H1 (cell line): ENCODE data around the gene CDK5RAP3. TPM values are rescaled to one million over a fixed set of nuclear protein-coding genes. Genes with fewer than 3 reads are reported as not detected.

Experiments used
- ASH2L ChIP-seq: fragments of 200-600, 300-600 bp; sonication (generic); IDR thresholded peaks from one replicate; pipeline ENCODE4 v1.7.1; 2017; ENCODE audit warnings: low read length
- CHD1 ChIP-seq: IDR thresholded peaks from 2 replicates; pipeline ENCODE4 v1.6.1; 2012; ENCODE audit warnings: low read depth, low read length, improper control_type of control experiment
- CHD2 ChIP-seq: IDR thresholded peaks from 2 replicates; pipeline ENCODE4 v1.6.1; 2012; ENCODE audit warnings: low read length, improper control_type of control experiment
- EGR1 ChIP-seq: IDR thresholded peaks from 2 replicates; pipeline ENCODE4 v1.6.1; 2011; ENCODE audit warnings: low read depth, low read length, borderline replicate concordance
- FOSL1 ChIP-seq: IDR thresholded peaks from 2 replicates; pipeline ENCODE4 v1.6.1; 2011; ENCODE audit warnings: mild to moderate bottlenecking, low read depth, low read length, moderate library complexity; ENCODE audit not compliant: insufficient read depth
- HDAC2 ChIP-seq, 2 experiments: fragments of 300-600 bp in 1 of 2; sonication (generic) in 1 of 2; IDR thresholded peaks; 2 replicates each; pipeline ENCODE4 v1.6.1; 2011 to 2012; ENCODE audit warnings: low read depth in 2 of 2, low read length in 2 of 2, mild to moderate bottlenecking in 2 of 2, moderate library complexity in 2 of 2, borderline replicate concordance in 1 of 2, inconsistent platforms in 1 of 2
- SP4 ChIP-seq: IDR thresholded peaks from 2 replicates; pipeline ENCODE4 v1.6.1; 2012; ENCODE audit warnings: low read length, inconsistent platforms
- SRF ChIP-seq: IDR thresholded peaks from 2 replicates; pipeline ENCODE4 v1.6.1; 2011; ENCODE audit warnings: mild to moderate bottlenecking, low read depth, low read length, moderate library complexity
- TAF7 ChIP-seq: optimal IDR thresholded peaks from 2 replicates; pipeline ENCODE3; 2011; ENCODE audit warnings: low read depth, mild to moderate bottlenecking, inconsistent platforms, low read length, moderate library complexity, borderline replicate concordance
- TCF12 ChIP-seq: IDR thresholded peaks from 2 replicates; pipeline ENCODE4 v1.6.1; 2011; ENCODE audit warnings: low read depth, mild to moderate bottlenecking, low read length
- ZNF274 ChIP-seq: IDR thresholded peaks from 2 replicates; pipeline ENCODE4 v1.7.0; 2012; ENCODE audit warnings: low read length, borderline replicate concordance; ENCODE audit errors: extremely low read depth
- polyA plus RNA-seq, 7 experiments: library from polyadenylated mRNA; depleted of rRNA in 3 of 7; stranded (reverse) in 5 of 7; unstranded in 2 of 7; fragments of >200 nt in 5 of 7; fragments of 200-250 nt in 2 of 7; gene quantifications; 1 replicate in 5 of 7; 2 replicates in 1 of 7; 4 replicates in 1 of 7; pipeline versions ENCODE4 v1.2.1 to v1.2.3, GENCODE V29; 2011 to 2013; ENCODE audit warnings: missing spikeins in 2 of 7, mixed read lengths in 2 of 7
- total RNA-seq: library from RNA; stranded (reverse); fragmentation: NEBNext Ultra II Directional; extraction: Animal tissue kit (Norgen Biotek cat#: 25700); gene quantifications from 2 replicates; pipeline ENCODE4 v1.2.1, GENCODE V29; 2021
- TF ChIP-seq, protein P1 (sequence below): IDR thresholded peaks from 2 replicates; pipeline ENCODE4 v1.6.1; 2012; ENCODE audit warnings: low read length, inconsistent platforms

The CDK5RAP3 gene
- total and polyA plus RNA-seq, 2 of the 8 experiments (the other 6 are each of a cell fraction or from before 2014, with no cell fraction given), result 88.2 to 93.2 TPM

DNA sequence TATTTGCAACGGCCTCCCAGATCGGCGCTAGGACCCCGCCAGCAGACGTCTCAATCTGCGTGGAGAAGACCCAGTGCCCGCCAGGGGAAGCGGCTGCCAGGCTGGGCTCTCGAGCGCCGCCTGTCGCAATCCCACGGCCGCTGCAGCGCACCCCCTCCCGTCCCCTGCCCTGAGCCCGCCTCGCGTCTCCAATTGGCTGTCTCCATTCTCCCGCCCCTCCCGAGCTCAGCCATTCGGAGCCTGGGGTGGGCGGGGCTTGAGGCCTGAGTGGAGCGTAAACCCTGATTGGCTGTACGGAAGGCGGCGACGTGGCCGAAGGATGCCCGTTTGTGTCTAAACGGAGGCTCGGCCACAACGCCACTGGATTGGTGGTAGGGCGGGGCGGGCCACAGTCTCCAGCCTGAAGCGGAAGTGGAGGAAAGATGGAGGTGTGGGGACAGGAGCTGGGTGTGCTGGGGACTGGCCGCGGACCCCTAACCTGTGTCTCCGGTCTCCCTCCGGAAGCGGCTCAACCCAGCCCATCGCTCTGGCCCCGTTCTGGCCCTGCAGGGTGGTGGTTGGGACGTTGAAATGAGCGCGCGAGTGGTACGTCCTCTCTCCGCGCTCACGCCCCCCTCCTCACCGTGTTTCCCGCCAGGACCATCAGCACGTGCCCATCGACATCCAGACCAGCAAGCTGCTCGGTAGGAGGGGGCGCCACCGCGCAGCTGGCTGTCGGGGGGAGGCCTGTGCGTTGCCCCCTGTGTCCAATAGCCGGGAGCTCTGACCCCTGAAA lies at the start of gene CDK5RAP3 (continued):
- TF ChIP-seq ASH2L, result peak; percentile 23
- 0 out of 2 replicates have a peak, but pooled peaks have one; percentile 9 for TF ChIP-seq SRF
- TF ChIP-seq EGR1, result peak; percentile 8; the same call in 1 of the 2 replicates
- TF ChIP-seq CHD2, result peak; percentile 80
- peak; percentile 85; the same call in 1 of the 2 replicates for TF ChIP-seq SP4
- TF ChIP-seq HDAC2 (IDR thresholded peaks at IDR 0.05; ENCODE audit: borderline replicate concordance in 1 of 2, low read depth in 2 of 2, low read length in 2 of 2), result peak; percentile 52 to 93; a peak in 2 of 4 replicates
- TF ChIP-seq ZNF274, result no peak
- no peak for TF ChIP-seq TCF12
- TF ChIP-seq TAF7, result peak; percentile 22
- TF ChIP-seq FOSL1, result peak; percentile 97
- no peak for TF ChIP-seq CHD1
- TF ChIP-seq, protein P1, sequence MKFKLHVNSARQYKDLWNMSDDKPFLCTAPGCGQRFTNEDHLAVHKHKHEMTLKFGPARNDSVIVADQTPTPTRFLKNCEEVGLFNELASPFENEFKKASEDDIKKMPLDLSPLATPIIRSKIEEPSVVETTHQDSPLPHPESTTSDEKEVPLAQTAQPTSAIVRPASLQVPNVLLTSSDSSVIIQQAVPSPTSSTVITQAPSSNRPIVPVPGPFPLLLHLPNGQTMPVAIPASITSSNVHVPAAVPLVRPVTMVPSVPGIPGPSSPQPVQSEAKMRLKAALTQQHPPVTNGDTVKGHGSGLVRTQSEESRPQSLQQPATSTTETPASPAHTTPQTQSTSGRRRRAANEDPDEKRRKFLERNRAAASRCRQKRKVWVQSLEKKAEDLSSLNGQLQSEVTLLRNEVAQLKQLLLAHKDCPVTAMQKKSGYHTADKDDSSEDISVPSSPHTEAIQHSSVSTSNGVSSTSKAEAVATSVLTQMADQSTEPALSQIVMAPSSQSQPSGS, result no peak
